ENCODE data around the gene SNX33.
"Not testable (repeated sequence)": the region's sequence is repeated elsewhere in the genome, so short reads cannot be mapped to it uniquely, and the experiment has no call there.

Gene SNX33

GRCh38 chr15:75684648-75685047 lies 36.9 kb downstream of the SNX33 start:
- DNase-seq, result no peak

- no peak for DNase-seq
Measured at GRCh38 chr15:75685195-75685594, 37.5 kb downstream of the SNX33 start.

GRCh38 chr15:75686212-75686642 lies 38.5 kb downstream of the SNX33 start:
- peak; percentile 77 for DNase-seq

- DNase-seq, result no peak
Measured at GRCh38 chr15:75687486-75688277, 40.0 kb downstream of the SNX33 start.

GRCh38 chr15:75688278-75688557 lies 40.5 kb downstream of the SNX33 start:
- no peak for DNase-seq

GRCh38 chr15:75688831-75689230 lies 41.1 kb downstream of the SNX33 start:
- no peak for DNase-seq

- not testable (repeated sequence) for DNase-seq
Measured at GRCh38 chr15:75689429-75689828, 41.7 kb downstream of the SNX33 start.

GRCh38 chr15:75692311-75692710 lies 44.6 kb downstream of the SNX33 start:
- not testable (repeated sequence) for DNase-seq

- DNase-seq, result not testable (repeated sequence)
Measured at GRCh38 chr15:75693028-75693427, 45.3 kb downstream of the SNX33 start.

- no peak for DNase-seq
Measured at GRCh38 chr15:75693501-75694240, 46.0 kb downstream of the SNX33 start.

GRCh38 chr15:75694241-75695182 lies 46.8 kb downstream of the SNX33 start:
- no peak for DNase-seq

GRCh38 chr15:75695220-75695619 lies 47.5 kb downstream of the SNX33 start:
- no peak for DNase-seq

- DNase-seq, result no peak
Measured at GRCh38 chr15:75695634-75696310, 48.1 kb downstream of the SNX33 start.

- no peak for DNase-seq
Measured at GRCh38 chr15:75696311-75696720, 48.6 kb downstream of the SNX33 start.

- no peak for DNase-seq
Measured at GRCh38 chr15:75696854-75697259, 49.1 kb downstream of the SNX33 start.

GRCh38 chr15:75697523-75697922 lies 49.8 kb downstream of the SNX33 start:
- DNase-seq, result no peak

GRCh38 chr15:75697974-75698747 lies 50.4 kb downstream of the SNX33 start:
- not testable (repeated sequence) for DNase-seq

GRCh38 chr15:75699517-75699916 lies 51.8 kb downstream of the SNX33 start:
- not testable (repeated sequence) for DNase-seq

GRCh38 chr15:75699961-75700874 lies 52.5 kb downstream of the SNX33 start:
- not testable (repeated sequence) for DNase-seq

Measured in activated CD4-positive, alpha-beta T cell treated with anti-CD3 and anti-CD28 coated beads, Interleukin-2, amount 50 U/mL, for 1 hour (primary cell).